ENCODE data around the gene TSHR.

GRCh38 chr14:80956922-80957321, 1.5 kb downstream of the TSHR start:
- TF ChIP-seq POLR2A (IDR thresholded peaks at IDR 0.05; ENCODE audit: low read length) = no peak
- no peak for TF ChIP-seq GATA1 (IDR thresholded peaks at IDR 0.05; ENCODE audit: low read depth, low read length)
